Activated naive CD8-positive, alpha-beta T cell treated with anti-CD3 and anti-CD28 coated beads, Interleukin-2, amount 50 U/mL, for 24 hours (primary cell): ENCODE results near the gene GRIP1.

ENCODE experiments used
- ATAC-seq: fragments of 150-1000 bp; cut with Tn5 transposase; one replicate; pipeline ENCODE4 v1.10.0; 2021
- DNase-seq: peaks from one replicate; pipeline ENCODE4 v3.0.0; 2021
- H3K27ac Mint-ChIP-seq: one replicate; pipeline ENCODE4 v1.8.0; 2021; ENCODE audit warnings: mild to moderate bottlenecking, mixed read lengths
- H3K27me3 Mint-ChIP-seq: one replicate; pipeline ENCODE4 v1.8.0; 2021; ENCODE audit warnings: mixed read lengths
- H3K36me3 Mint-ChIP-seq: one replicate; pipeline ENCODE4 v1.8.0; 2021; ENCODE audit warnings: low read depth, mixed read lengths
- H3K4me1 Mint-ChIP-seq: one replicate; pipeline ENCODE4 v1.8.0; 2021; ENCODE audit warnings: mixed read lengths
- H3K4me3 Mint-ChIP-seq: one replicate; pipeline ENCODE4 v1.8.0; 2021; ENCODE audit warnings: mild to moderate bottlenecking, moderate library complexity, mixed read lengths
- H3K9me3 Mint-ChIP-seq: one replicate; pipeline ENCODE4 v1.8.0; 2021; ENCODE audit warnings: mixed read lengths

Gene GRIP1

GRCh38 chr12:66674495-66675122 lies 4.3 kb downstream of the GRIP1 start:
- Mint-ChIP-seq H3K36me3 (no peaks in the 10 kb centered on the region), H3K27me3 (peaks cover 3% of the 10 kb centered on the region), H3K4me1 (no peaks in the 10 kb centered on the region), H3K27ac (no peak overlapping the region), H3K4me3 (no peak overlapping the region), H3K9me3 (no peaks in the 10 kb centered on the region)
- ATAC-seq = no peak
- no peak for DNase-seq

- no peak overlapping the region for H3K4me3 Mint-ChIP-seq
- DNase-seq (no peak), ATAC-seq (no peak)
- H3K36me3 Mint-ChIP-seq = no peaks in the 10 kb centered on the region
- H3K9me3 Mint-ChIP-seq = no peaks in the 10 kb centered on the region
- peaks cover 2% of the 10 kb centered on the region for H3K4me1 Mint-ChIP-seq
- H3K27ac Mint-ChIP-seq = no peak overlapping the region
- H3K27me3 Mint-ChIP-seq = peaks cover 2% of the 10 kb centered on the region
Measured at GRCh38 chr12:66669541-66669940, 9.3 kb downstream of the GRIP1 start.

GRCh38 chr12:66668311-66668710 lies 10.6 kb downstream of the GRIP1 start:
- no peaks in the 10 kb centered on the region for H3K9me3 Mint-ChIP-seq
- DNase-seq (no peak), ATAC-seq (no peak)
- H3K27me3 Mint-ChIP-seq = peaks cover 2% of the 10 kb centered on the region
- H3K4me1 Mint-ChIP-seq = peaks cover 2% of the 10 kb centered on the region
- H3K27ac Mint-ChIP-seq = no peak overlapping the region
- H3K36me3 Mint-ChIP-seq = no peaks in the 10 kb centered on the region
- no peak overlapping the region for H3K4me3 Mint-ChIP-seq

DNA sequence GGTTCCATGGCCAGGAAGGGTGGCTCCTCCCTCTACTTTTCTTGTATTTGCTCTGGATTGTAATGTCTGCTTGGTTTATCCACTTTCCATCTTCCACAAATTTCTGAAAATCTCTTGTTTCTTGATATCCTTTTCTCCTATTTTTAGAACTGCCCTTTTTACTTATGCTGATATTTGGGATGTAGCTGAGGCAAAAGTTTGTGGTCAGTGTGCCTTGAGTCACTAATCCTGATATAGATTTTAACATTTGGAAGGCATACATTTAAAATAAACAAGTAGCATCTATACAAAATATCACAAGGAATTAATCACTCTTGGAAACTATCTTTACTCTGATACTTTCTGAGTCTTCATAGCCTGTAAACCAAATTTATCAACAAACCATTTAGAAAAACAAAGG lies 11.0 kb downstream of the GRIP1 start:
- peaks cover under 1% of the 10 kb centered on the region for H3K27me3 Mint-ChIP-seq
- no peak for ATAC-seq
- H3K27ac Mint-ChIP-seq = no peak overlapping the region
- no peak for DNase-seq
- no peaks in the 10 kb centered on the region for H3K9me3 Mint-ChIP-seq
- peaks cover 2% of the 10 kb centered on the region for H3K4me1 Mint-ChIP-seq
- H3K4me3 Mint-ChIP-seq = no peak overlapping the region
- no peaks in the 10 kb centered on the region for H3K36me3 Mint-ChIP-seq

- H3K9me3 Mint-ChIP-seq = no peaks in the 10 kb centered on the region
- peaks cover 8% of the 10 kb centered on the region for H3K27me3 Mint-ChIP-seq
- no peaks in the 10 kb centered on the region for H3K36me3 Mint-ChIP-seq
- H3K4me1 Mint-ChIP-seq = peaks cover 8% of the 10 kb centered on the region
- no peak overlapping the region for H3K4me3 Mint-ChIP-seq
- DNase-seq (no peak), ATAC-seq (no peak)
- H3K27ac Mint-ChIP-seq = no peak overlapping the region
Measured at GRCh38 chr12:66666481-66666880, 12.4 kb downstream of the GRIP1 start.

DNA sequence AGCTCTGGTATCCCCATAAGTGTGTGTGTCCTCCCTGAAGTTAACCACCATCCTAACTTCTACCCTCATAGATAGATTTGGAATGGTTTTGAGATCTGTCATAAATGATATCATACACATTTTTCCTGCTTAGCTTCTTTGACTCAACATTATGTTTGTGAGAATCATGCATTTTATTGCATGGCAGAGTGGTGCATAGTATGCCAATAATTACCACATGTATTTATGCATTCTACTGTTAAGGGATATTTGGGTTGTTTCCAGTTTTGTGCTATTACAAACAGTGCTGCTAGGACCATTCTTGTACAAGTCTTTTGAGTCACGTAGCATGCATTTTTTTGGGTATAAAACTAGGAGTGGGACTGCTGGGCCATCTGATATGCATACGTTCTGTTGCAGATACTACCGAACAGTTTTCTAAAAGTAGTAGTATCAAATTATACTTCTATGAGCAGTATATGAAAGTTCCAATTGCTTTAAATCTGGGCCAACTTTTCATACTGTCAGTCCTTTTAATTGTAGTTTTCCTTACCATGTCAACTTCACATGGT lies 13.4 kb downstream of the GRIP1 start:
- H3K9me3 Mint-ChIP-seq = no peaks in the 10 kb centered on the region
- no peaks in the 10 kb centered on the region for H3K36me3 Mint-ChIP-seq
- peaks cover 12% of the 10 kb centered on the region for H3K4me1 Mint-ChIP-seq
- H3K27ac Mint-ChIP-seq = no peak overlapping the region
- ATAC-seq (no peak), DNase-seq (no peak)
- peaks cover 8% of the 10 kb centered on the region for H3K27me3 Mint-ChIP-seq
- no peak overlapping the region for H3K4me3 Mint-ChIP-seq

- ATAC-seq (no peak), DNase-seq (no peak)
- no peak overlapping the region for H3K27ac Mint-ChIP-seq
- H3K36me3 Mint-ChIP-seq = no peaks in the 10 kb centered on the region
- H3K27me3 Mint-ChIP-seq = peaks cover 8% of the 10 kb centered on the region
- H3K4me3 Mint-ChIP-seq = no peak overlapping the region
- no peaks in the 10 kb centered on the region for H3K9me3 Mint-ChIP-seq
- peaks cover 12% of the 10 kb centered on the region for H3K4me1 Mint-ChIP-seq
Measured at GRCh38 chr12:66664076-66664475, 14.8 kb downstream of the GRIP1 start.

DNA sequence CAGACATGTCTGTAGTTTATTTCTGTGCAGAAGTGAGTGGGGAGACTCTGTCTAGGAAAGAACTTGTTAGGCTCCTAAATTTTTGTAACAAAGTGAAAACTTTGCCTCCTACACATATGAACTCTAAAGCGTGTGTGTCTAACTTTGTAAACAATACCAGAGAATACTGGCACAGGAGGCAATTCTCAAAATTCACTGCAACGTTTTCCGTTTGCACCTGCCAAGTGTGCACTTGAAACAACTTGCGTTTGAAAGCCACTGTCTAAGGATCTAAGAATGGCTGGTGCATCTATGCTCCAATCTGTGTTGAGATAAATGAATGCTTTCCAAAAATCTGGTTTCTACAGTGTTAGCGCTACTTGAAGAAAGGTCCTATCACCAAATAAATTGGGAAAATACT lies 15.3 kb downstream of the GRIP1 start:
- Mint-ChIP-seq H3K27ac (no peak overlapping the region), H3K36me3 (no peaks in the 10 kb centered on the region), H3K4me1 (peaks cover 12% of the 10 kb centered on the region), H3K9me3 (no peaks in the 10 kb centered on the region), H3K27me3 (peaks cover 8% of the 10 kb centered on the region), H3K4me3 (no peak overlapping the region)
- DNase-seq (no peak), ATAC-seq (no peak)

DNA sequence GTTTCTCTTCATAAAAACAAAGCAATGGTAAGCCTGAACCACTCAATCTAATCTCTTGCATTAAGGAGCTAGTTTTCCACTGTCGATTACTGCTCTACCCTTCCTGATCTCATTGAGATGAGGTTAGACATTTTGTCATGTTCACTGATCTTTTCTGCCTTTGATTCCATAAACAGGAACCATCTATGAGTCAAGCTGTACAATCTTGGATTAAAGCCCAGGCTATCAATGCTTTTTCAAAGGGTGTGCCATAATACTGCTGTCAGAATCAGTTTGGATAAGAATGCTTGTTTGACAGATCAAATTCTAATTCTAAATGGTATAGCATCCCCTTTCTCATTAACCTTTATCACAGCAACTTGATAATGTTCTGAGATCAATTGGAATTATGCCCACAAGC lies 16.1 kb downstream of the GRIP1 start:
- H3K27ac Mint-ChIP-seq = no peak overlapping the region
- peaks cover 8% of the 10 kb centered on the region for H3K27me3 Mint-ChIP-seq
- no peaks in the 10 kb centered on the region for H3K36me3 Mint-ChIP-seq
- H3K4me1 Mint-ChIP-seq = peaks cover 12% of the 10 kb centered on the region
- H3K9me3 Mint-ChIP-seq = no peaks in the 10 kb centered on the region
- ATAC-seq = no peak
- no peak overlapping the region for H3K4me3 Mint-ChIP-seq
- no peak for DNase-seq

- no peak for ATAC-seq
- H3K27ac Mint-ChIP-seq = no peak overlapping the region
Measured at GRCh38 chr12:66662179-66662578, 16.7 kb downstream of the GRIP1 start.

DNA sequence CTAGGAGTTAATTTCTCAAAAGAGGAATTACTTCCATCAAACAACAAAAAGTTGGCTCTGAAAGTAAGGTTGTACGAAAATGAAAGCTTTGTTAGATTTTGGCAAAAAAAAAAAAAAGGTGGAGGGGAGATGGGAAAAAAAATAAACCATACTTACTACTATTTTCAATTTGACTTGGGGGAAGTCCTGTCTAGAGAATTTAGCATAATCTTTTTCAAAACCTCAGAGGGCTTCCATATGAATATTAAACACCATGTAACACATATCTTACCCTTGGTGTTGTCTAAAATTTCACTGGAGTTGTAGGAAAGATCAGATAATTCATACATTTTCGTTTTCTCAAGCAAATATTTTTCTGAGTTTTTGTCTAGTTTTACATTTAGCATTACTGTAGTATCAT lies 17.5 kb downstream of the GRIP1 start:
- H3K4me3 Mint-ChIP-seq = no peak overlapping the region

More at GRCh38 chr12:66662179-66662578, 16.7 kb downstream of the GRIP1 start:
- Mint-ChIP-seq H3K4me1 (peaks cover 12% of the 10 kb centered on the region), H3K27me3 (peaks cover 8% of the 10 kb centered on the region), H3K9me3 (no peaks in the 10 kb centered on the region), H3K4me3 (no peak overlapping the region), H3K36me3 (no peaks in the 10 kb centered on the region)
- DNase-seq = no peak

GRCh38 chr12:66653796-66654195 lies 25.1 kb downstream of the GRIP1 start:
- no peak overlapping the region for H3K4me3 Mint-ChIP-seq
- H3K36me3 Mint-ChIP-seq = no peaks in the 10 kb centered on the region
- peaks cover 3% of the 10 kb centered on the region for H3K9me3 Mint-ChIP-seq
- H3K4me1 Mint-ChIP-seq = no peaks in the 10 kb centered on the region
- peaks cover 1% of the 10 kb centered on the region for H3K27me3 Mint-ChIP-seq
- no peak overlapping the region for H3K27ac Mint-ChIP-seq
- DNase-seq (no peak), ATAC-seq (no peak)

More for the DNA sequence above, 17.5 kb downstream of the GRIP1 start:
- DNase-seq (no peak), ATAC-seq (no peak)
- Mint-ChIP-seq H3K4me1 (peaks cover 12% of the 10 kb centered on the region), H3K27ac (no peak overlapping the region), H3K27me3 (peaks cover 8% of the 10 kb centered on the region), H3K36me3 (no peaks in the 10 kb centered on the region), H3K9me3 (no peaks in the 10 kb centered on the region)

GRCh38 chr12:66648033-66648735 lies 30.7 kb downstream of the GRIP1 start:
- no peak for ATAC-seq
- Mint-ChIP-seq H3K9me3 (peaks cover 3% of the 10 kb centered on the region), H3K27me3 (no peaks in the 10 kb centered on the region)

DNA sequence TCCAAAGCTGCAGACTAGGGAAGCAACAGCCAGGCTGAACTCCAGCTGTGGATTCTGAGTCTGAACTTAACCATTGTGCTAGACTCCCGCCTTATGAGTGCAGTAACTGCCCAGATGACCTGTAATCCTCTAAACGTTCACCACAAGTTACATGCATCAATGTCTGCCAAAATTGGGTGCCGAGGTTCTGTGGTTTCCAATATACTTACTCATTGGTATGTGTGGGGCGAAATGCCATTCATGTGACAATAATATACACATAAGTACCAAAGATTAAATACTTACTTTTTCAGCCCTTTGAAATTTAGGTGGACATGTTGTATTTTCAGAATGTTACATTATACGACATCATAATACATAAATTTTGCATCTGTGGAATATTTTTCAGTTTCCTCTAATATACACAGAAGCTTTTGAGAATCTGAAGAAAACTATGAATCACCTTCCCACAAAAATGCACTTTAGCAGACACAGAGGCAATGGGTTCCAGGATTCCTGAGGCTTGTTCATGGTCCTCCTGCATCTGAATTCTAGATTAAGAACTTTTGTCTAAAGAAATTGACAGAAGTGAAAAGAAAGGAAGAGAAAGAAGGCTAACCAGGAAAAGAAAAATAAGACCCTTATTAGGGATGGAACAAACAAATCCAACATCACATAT lies 31.7 kb downstream of the GRIP1 start:
- peaks cover under 1% of the 10 kb centered on the region for H3K9me3 Mint-ChIP-seq
- no peaks in the 10 kb centered on the region for H3K4me1 Mint-ChIP-seq
- H3K27ac Mint-ChIP-seq = no peak overlapping the region
- no peaks in the 10 kb centered on the region for H3K36me3 Mint-ChIP-seq
- DNase-seq (no peak), ATAC-seq (no peak)
- no peak overlapping the region for H3K4me3 Mint-ChIP-seq
- no peaks in the 10 kb centered on the region for H3K27me3 Mint-ChIP-seq

More at GRCh38 chr12:66648033-66648735, 30.7 kb downstream of the GRIP1 start:
- Mint-ChIP-seq H3K27ac (no peak overlapping the region), H3K36me3 (no peaks in the 10 kb centered on the region), H3K4me1 (no peaks in the 10 kb centered on the region), H3K4me3 (no peak overlapping the region)
- no peak for DNase-seq

DNA sequence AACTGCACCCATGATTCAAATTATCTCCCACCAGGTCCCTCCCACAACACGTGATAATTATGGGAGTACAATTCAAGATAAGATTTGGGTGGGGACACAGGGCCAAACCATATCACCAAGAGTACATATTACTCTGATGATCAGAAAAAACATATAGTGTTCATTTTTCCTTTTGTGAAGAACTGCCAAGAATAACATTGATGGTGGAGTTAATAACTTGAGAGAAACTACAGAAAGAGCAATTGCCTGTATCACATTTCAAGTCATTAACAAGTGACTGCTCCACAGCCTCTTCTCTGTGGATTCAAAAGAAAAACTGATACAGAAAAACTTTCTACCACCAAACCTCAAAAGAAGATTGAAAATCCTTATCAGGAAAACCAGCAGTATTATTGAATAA lies 34.7 kb downstream of the GRIP1 start:
- no peak overlapping the region for H3K4me3 Mint-ChIP-seq
- no peak overlapping the region for H3K27ac Mint-ChIP-seq
- no peaks in the 10 kb centered on the region for H3K36me3 Mint-ChIP-seq
- H3K9me3 Mint-ChIP-seq = no peaks in the 10 kb centered on the region
- DNase-seq (no peak), ATAC-seq (no peak)
- H3K4me1 Mint-ChIP-seq = no peaks in the 10 kb centered on the region
- H3K27me3 Mint-ChIP-seq = no peaks in the 10 kb centered on the region
